SIG-M5 treated with dmso at 0.1 percent for 504 hours (cell line): ENCODE results near the gene NECTIN1.

ENCODE experiments used
- DNase-seq: peaks from one replicate; lab custom pipeline; 2025; ENCODE audit not compliant: unreplicated experiment; lab: John Stamatoyannopoulos, UW

Gene NECTIN1

DNA sequence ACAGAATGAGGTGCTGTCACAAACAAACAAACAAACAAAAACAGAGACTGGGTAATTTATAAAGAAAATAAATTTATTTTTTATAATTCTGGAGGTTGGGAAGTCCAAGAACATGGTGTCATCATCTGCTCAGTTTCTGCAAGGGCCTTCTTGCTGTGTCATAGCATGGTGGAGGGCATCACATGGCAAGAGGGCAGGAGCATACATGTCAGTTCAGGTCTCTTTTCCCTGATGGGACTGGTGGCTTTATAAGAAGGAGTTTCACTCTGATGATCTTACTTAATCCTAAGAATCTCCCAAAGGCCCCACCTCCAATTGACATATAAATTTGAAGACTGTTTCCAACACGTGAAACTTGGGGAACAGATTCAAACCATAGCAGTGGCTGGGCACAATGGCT, 135.7 kb downstream of the NECTIN1 start:
- DNase-seq = no peak

DNA sequence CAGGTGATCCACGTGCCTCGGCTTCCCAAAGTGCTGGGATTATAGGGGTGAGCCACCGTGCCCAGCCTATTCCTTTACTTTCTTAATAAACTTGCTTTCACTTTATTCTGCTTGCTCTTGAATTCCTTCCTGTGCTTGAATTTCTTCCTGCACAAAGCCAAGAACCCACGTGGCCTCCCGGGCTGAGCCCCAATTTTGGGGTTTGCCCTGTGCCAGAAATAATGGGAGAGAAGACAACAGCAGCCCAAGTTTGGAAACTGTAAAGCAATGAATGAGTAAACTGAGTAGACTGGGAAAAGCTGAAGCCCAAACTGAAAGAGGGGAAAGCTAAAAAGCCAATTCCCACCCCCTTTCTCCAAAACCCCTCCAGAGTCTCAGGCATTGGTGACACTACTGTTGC, 136.4 kb downstream of the NECTIN1 start:
- no peak for DNase-seq

DNA sequence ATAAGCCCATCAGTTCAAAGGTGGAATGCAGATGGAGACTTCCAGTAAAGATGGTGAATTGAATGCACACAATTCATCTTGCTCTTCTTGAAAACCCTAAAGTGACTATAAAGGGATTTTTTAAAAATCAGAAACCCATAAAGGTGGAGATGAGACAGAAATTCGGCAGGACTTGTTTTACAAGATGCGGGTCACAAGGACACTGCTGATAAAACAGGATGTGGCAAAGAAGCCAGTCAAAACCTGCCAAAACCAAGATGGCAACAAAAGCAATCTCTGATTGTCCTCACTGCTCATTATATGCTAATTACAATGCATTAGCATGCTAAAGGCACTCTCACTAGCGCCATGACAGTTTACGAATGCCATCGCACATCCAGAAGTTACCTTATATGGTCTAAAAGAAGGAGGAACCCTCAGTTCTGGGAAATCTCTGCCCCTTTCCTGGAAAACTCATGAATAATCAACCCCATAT, 137.1 kb downstream of the NECTIN1 start:
- no peak for DNase-seq

DNA sequence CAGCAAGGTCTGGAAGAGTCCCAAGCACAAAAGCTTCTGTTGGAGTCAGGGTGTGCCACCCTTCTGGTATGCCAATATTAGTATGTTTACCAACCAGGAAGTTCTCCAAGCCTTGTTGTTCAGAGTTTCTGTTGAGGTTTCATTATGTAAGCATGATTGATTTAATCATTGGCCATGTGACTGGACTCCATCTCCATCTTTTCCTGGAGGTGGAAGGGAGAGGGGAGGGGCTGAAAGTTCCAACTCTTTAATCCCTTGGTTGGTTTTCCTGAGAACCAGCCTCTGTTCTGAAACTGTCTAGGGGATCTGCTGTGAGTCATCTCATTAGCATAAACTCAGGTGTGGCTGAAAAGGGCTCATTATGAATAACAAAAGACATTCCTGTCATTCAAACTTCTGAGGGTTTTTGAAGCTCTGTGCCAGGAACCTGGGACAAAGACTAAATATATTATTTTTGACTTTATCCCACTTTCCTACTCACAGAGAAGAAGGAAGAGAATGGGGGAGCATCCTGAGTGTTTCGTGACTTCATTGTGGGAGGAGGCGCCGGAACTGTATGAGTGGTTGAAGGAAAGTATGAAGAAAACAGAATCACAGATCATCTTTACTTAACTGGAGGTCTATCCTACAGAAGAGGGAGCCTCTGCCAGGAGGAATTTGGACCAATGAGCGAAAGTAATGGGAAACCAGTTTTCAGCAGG, 138.2 kb downstream of the NECTIN1 start:
- DNase-seq = peak; percentile 17

DNA sequence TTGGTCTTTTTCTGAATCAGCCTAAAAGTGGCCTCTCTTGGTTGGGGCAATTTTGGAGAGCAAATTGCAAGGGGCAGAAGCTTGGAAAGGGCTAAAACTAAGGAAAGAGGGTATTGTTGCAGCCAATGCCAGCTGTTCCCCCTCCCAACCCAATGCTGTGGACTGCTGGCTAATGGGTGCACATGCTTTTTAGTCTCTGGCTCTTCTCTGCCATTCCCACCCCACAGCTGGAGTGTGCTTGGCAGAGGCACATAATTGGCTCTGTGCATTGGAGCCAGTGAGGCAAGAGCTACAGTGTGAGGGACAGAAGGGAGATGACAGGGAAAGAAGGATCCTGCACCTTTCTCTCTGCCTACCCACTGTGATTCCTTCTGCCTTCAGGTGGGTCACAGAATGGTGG, 140.0 kb downstream of the NECTIN1 start:
- DNase-seq = no peak
